Endodermal cell (in vitro differentiated cells): Measurements from ENCODE around the gene PODNL1. TPM values are rescaled to one million over a fixed set of nuclear protein-coding genes. Genes with fewer than 3 reads are reported as not detected.
A peak's percentile ranks its signal among the peaks of the same experiment; 100 is the strongest.

Experiments used
- DNase-seq: peaks from one replicate; pipeline ENCODE4 v3.0.0-alpha.2; 2017
- H3K27ac ChIP-seq: 2 replicates; pipeline ENCODE4 v1.5.1; 2013; ENCODE audit warnings: mild to moderate bottlenecking, low read depth, low read length, moderate library complexity
- H3K27me3 ChIP-seq: 2 replicates; pipeline ENCODE4 v1.6.1; 2013; ENCODE audit warnings: mild to moderate bottlenecking, low read length, moderate library complexity; ENCODE audit not compliant: insufficient read depth, control insufficient read depth, poor library complexity, severe bottlenecking
- H3K36me3 ChIP-seq: 2 replicates; pipeline ENCODE4 v1.7.0; 2013; ENCODE audit warnings: mild to moderate bottlenecking, low read length, moderate library complexity; ENCODE audit not compliant: control insufficient read depth, insufficient read depth
- H3K4me1 ChIP-seq: one replicate; pipeline ENCODE4 v1.7.0; 2013; ENCODE audit warnings: low read length; ENCODE audit not compliant: control insufficient read depth, insufficient read depth
- H3K4me3 ChIP-seq: 2 replicates; pipeline ENCODE4 v1.5.1; 2013; ENCODE audit warnings: mild to moderate bottlenecking, low read length, moderate library complexity
- H3K9ac ChIP-seq: 2 replicates; pipeline ENCODE4 v1.6.1; 2013; ENCODE audit warnings: mild to moderate bottlenecking, low read length, moderate library complexity; ENCODE audit not compliant: poor library complexity, severe bottlenecking; ENCODE audit errors: extremely low read depth
- H3K9me3 ChIP-seq: 2 replicates; pipeline ENCODE4 v1.6.1; 2013; ENCODE audit warnings: mild to moderate bottlenecking, low read length, moderate library complexity; ENCODE audit not compliant: control insufficient read depth
- H3K27ac Mint-ChIP-seq: 2 replicates; pipeline ENCODE4 v1.8.0; 2020; ENCODE audit warnings: mixed read lengths
- H3K27me3 Mint-ChIP-seq: 2 replicates; pipeline ENCODE4 v1.8.0; 2021; ENCODE audit warnings: mild to moderate bottlenecking, mixed read lengths; ENCODE audit not compliant: insufficient read depth
- H3K36me3 Mint-ChIP-seq: 2 replicates; pipeline ENCODE4 v1.8.0; 2020; ENCODE audit warnings: low read depth, mixed read lengths
- H3K4me1 Mint-ChIP-seq: 2 replicates; pipeline ENCODE4 v1.8.0; 2020; ENCODE audit warnings: mixed read lengths
- H3K4me3 Mint-ChIP-seq: 2 replicates; pipeline ENCODE4 v1.8.0; 2020; ENCODE audit warnings: mild to moderate bottlenecking, moderate library complexity, mixed read lengths
- H3K9me3 Mint-ChIP-seq: 2 replicates; pipeline ENCODE4 v1.8.0; 2020; ENCODE audit warnings: mild to moderate bottlenecking, mixed read lengths
- WGBS, 2 experiments: methylation state at CpG; one replicate each; pipeline versions ENCODE4 v1.1.5 to v1.1.7; 2013; ENCODE audit warnings: missing lambda C conversion rate in 2 of 2, mixed read lengths in 1 of 2; ENCODE audit not compliant: insufficient coverage in 1 of 2, insufficient read length in 1 of 2; 5-methylcytosine and 5-hydroxymethylcytosine counted together
- total RNA-seq, 2 donors: library from RNA; stranded (reverse); fragmentation: NEBNext Ultra II Directional in 1 of 2; extraction: Animal tissue kit (Norgen Biotek cat#: 25700) in 1 of 2; gene quantifications; 2 replicates in 1 of 2; 3 replicates in 1 of 2; pipeline ENCODE4 v1.2.1, GENCODE V29; 2021
- TF ChIP-seq, protein P1 (sequence below): fragments of 200-600 bp; sonication (generic); conservative IDR thresholded peaks from 2 replicates; pipeline ENCODE4 v1.5.0; 2021; ENCODE audit warnings: antibody characterized with exemption, mild to moderate bottlenecking

The PODNL1 gene
- total RNA-seq, 2 donors from 2014 or later: 0.29 TPM; not detected in 1

DNA sequence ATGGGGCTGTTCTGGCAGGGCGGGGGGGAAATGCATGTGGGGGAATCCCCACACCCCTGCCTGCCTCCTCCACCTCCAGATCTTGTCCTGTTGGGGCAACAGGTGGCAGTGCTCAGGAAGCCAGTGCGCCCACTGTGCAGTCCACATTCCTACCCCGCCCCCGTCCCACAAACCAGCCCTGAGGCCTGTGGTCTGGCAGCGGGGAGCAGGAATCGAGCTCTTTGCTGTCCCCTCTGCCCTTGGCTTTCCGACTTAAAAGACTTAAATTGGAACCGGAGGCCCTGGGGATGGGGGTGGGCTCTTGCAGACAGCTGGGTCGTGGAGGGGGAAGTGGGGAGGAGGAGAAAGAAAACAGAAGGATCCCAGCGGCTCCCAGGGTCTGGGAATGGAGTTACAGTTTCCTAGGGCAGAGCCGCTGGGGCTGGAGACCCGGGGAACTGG is 56.9 kb downstream of the PODNL1 start:
- Histone ChIP-seq H3K27me3 (peaks cover 5% of the 10 kb centered on the region), H3K4me1 (peaks cover 11% of the 10 kb centered on the region), H3K9me3 (no peaks in the 10 kb centered on the region), H3K27ac (peak overlapping the region; percentile 67), H3K4me3 (no peak overlapping the region), H3K9ac (no peak overlapping the region), H3K36me3 (no peaks in the 10 kb centered on the region)
- H3K27me3 Mint-ChIP-seq: peaks cover 7% of the 10 kb centered on the region
- no peak overlapping the region for H3K4me3 Mint-ChIP-seq
- peak overlapping the region; percentile 91 for H3K27ac Mint-ChIP-seq
- 18 to 39% methylated on average over 5 to 12 of the region's 12 CpGs for WGBS, 2 experiments
- no peaks in the 10 kb centered on the region for H3K9me3 Mint-ChIP-seq
- no peaks in the 10 kb centered on the region for H3K36me3 Mint-ChIP-seq
- peaks cover 12% of the 10 kb centered on the region for H3K4me1 Mint-ChIP-seq
- peak; percentile 85 for DNase-seq
- TF ChIP-seq, protein P1, sequence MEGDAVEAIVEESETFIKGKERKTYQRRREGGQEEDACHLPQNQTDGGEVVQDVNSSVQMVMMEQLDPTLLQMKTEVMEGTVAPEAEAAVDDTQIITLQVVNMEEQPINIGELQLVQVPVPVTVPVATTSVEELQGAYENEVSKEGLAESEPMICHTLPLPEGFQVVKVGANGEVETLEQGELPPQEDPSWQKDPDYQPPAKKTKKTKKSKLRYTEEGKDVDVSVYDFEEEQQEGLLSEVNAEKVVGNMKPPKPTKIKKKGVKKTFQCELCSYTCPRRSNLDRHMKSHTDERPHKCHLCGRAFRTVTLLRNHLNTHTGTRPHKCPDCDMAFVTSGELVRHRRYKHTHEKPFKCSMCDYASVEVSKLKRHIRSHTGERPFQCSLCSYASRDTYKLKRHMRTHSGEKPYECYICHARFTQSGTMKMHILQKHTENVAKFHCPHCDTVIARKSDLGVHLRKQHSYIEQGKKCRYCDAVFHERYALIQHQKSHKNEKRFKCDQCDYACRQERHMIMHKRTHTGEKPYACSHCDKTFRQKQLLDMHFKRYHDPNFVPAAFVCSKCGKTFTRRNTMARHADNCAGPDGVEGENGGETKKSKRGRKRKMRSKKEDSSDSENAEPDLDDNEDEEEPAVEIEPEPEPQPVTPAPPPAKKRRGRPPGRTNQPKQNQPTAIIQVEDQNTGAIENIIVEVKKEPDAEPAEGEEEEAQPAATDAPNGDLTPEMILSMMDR: no peak

Other genes with a start within 250 kb of the PODNL1 start
- gene MRI1, start 173.9 kb downstream of the PODNL1 start, total RNA-seq: 10 to 100 TPM; 19.6 to 29.6 TPM
- 100 to 1,000 TPM; 106 to 114 TPM for gene C19orf53, start 164.0 kb downstream of the PODNL1 start, total RNA-seq
- gene ZSWIM4, start 143.0 kb downstream of the PODNL1 start, total RNA-seq: 10 to 100 TPM; 30.0 to 41.9 TPM
- under 1 TPM in 1 of 2 donors, not detected in 1; 0.64 TPM for gene NANOS3, start 61.3 kb downstream of the PODNL1 start, total RNA-seq
- 1 to 10 TPM; 4.4 to 7.4 TPM for gene BRME1, start 32.3 kb downstream of the PODNL1 start, total RNA-seq
- gene CC2D1A, start 32.2 kb downstream of the PODNL1 start, total RNA-seq: 10 to 100 TPM; 45.1 to 55.9 TPM
- gene DCAF15, start 14.1 kb upstream of the PODNL1 start, total RNA-seq: 10 to 100 TPM; 62.4 to 72.9 TPM
- 10 to 100 TPM; 17.1 to 24.3 TPM for gene RFX1, start 67.9 kb upstream of the PODNL1 start, total RNA-seq
- not detected for gene RLN3, start 89.7 kb upstream of the PODNL1 start, total RNA-seq
- gene IL27RA, start 93.3 kb upstream of the PODNL1 start, total RNA-seq: 10 to 100 TPM; 10.3 to 10.8 TPM
- 1 to 10 TPM; 1.3 to 4.9 TPM for gene PALM3, start 123.7 kb upstream of the PODNL1 start, total RNA-seq
- 1 to 10 TPM in 1 of 2 donors, under 1 TPM in 1; 0.73 to 1.4 TPM for gene MISP3, start 134.4 kb upstream of the PODNL1 start, total RNA-seq
- 1 to 10 TPM in 1 of 2 donors, under 1 TPM in 1; 0.73 to 1.1 TPM for gene C19orf67, start 147.4 kb upstream of the PODNL1 start, total RNA-seq
- gene SAMD1, start 152.3 kb upstream of the PODNL1 start, total RNA-seq: 100 to 1,000 TPM in 1 of 2 donors, 10 to 100 TPM in 1; 94.2 to 126 TPM
- gene PRKACA, start 179.3 kb upstream of the PODNL1 start, total RNA-seq: 10 to 100 TPM; 62.1 to 73.8 TPM
- gene ASF1B, start 198.2 kb upstream of the PODNL1 start, total RNA-seq: 10 to 100 TPM; 37.8 to 47.8 TPM